K562 (cell line): ENCODE measurements around the gene NUDCD3. TPM values are rescaled to one million over a fixed set of nuclear protein-coding genes. Genes with fewer than 3 reads are reported as not detected.

Source experiments
- BCOR ChIP-seq: fragments of 450-650 bp; IDR thresholded peaks from 2 replicates; pipeline ENCODE4 v1.6.1; 2016
- CBX1 ChIP-seq: sonication (generic); IDR thresholded peaks from 2 replicates; pipeline ENCODE4 v1.6.1; 2016; ENCODE audit warnings: antibody characterized with exemption, low read depth, mild to moderate bottlenecking
- CHAMP1 ChIP-seq: fragments of 450-650 bp; IDR thresholded peaks from 2 replicates; pipeline ENCODE4 v1.6.1; 2016; ENCODE audit warnings: mild to moderate bottlenecking
- EZH2 ChIP-seq: IDR thresholded peaks from 2 replicates; pipeline ENCODE4 v1.6.1; 2012; ENCODE audit warnings: low read depth, mild to moderate bottlenecking, inconsistent platforms, low read length, borderline replicate concordance
- ILF3 ChIP-seq: fragments of 450-650 bp; IDR thresholded peaks from 2 replicates; pipeline ENCODE4 v1.6.1; 2018; ENCODE audit warnings: antibody characterized with exemption, mild to moderate bottlenecking, moderate library complexity, borderline replicate concordance
- MEF2D ChIP-seq: conservative IDR thresholded peaks from 2 replicates; pipeline ENCODE4 v1.6.1; 2016; ENCODE audit warnings: low read depth, missing genetic modification characterization, missing compliant biosample characterization
- MEIS2 ChIP-seq: fragments of 450-650 bp; IDR thresholded peaks from 2 replicates; pipeline ENCODE4 v1.6.1; 2014; ENCODE audit warnings: mild to moderate bottlenecking; ENCODE audit not compliant: partially characterized antibody
- MTA2 ChIP-seq: fragments of 450-650 bp; IDR thresholded peaks from 2 replicates; pipeline ENCODE4 v1.6.1; 2016; ENCODE audit warnings: low read depth
- NCOR1 ChIP-seq: fragments of 450-650 bp; IDR thresholded peaks from 2 replicates; pipeline ENCODE4 v1.6.1; 2016; ENCODE audit warnings: mild to moderate bottlenecking, moderate library complexity
- PHF21A ChIP-seq: fragments of 450-650 bp; IDR thresholded peaks from 2 replicates; pipeline ENCODE4 v1.6.1; 2017; ENCODE audit warnings: low read depth, borderline replicate concordance
- PKNOX1 ChIP-seq: fragments of 450-650 bp; IDR thresholded peaks from 2 replicates; pipeline ENCODE4 v1.6.1; 2016
- RBM39 ChIP-seq: fragments of 200-400 bp; formaldehyde crosslinking; optimal IDR thresholded peaks from 2 replicates; pipeline ENCODE3; 2018; ENCODE audit warnings: low read depth, low read length
- RERE ChIP-seq: sonication (generic); formaldehyde crosslinking; IDR thresholded peaks from 2 replicates; pipeline ENCODE4 v1.8.0; 2023; ENCODE audit warnings: missing genetic modification reagents, mild to moderate bottlenecking, borderline replicate concordance
- RNF2 ChIP-seq: sonication (generic); IDR thresholded peaks from 2 replicates; pipeline ENCODE4 v1.6.1; 2016
- SIN3B ChIP-seq: fragments of 450-650 bp; IDR thresholded peaks from 2 replicates; pipeline ENCODE4 v1.6.1; 2017; ENCODE audit warnings: low read depth, mild to moderate bottlenecking, moderate library complexity
- SMARCB1 ChIP-seq: IDR thresholded peaks from 2 replicates; pipeline ENCODE4 v1.6.1; 2011; ENCODE audit warnings: improper control_type of control experiment, low read depth; ENCODE audit not compliant: insufficient read length
- SNRNP70 ChIP-seq: fragments of 200-400 bp; formaldehyde crosslinking; optimal IDR thresholded peaks from 2 replicates; pipeline ENCODE3; 2017; ENCODE audit warnings: low read depth, low read length
- SP1 ChIP-seq: sonication (generic); formaldehyde crosslinking; IDR thresholded peaks from 2 replicates; pipeline ENCODE4 v1.8.1; 2022; ENCODE audit warnings: mild to moderate bottlenecking, missing genetic modification reagents
- SREBF2 ChIP-seq: sonication (generic); formaldehyde crosslinking; IDR thresholded peaks from 2 replicates; pipeline ENCODE4 v1.4.0; 2020; ENCODE audit warnings: mild to moderate bottlenecking, missing genetic modification reagents
- ZNF76 ChIP-seq: fragments of 250-450 bp; sonication (Bioruptor Pico); IDR thresholded peaks from 2 replicates; pipeline ENCODE4 v1.4.0; 2020; ENCODE audit warnings: mild to moderate bottlenecking, moderate library complexity, borderline replicate concordance
- polyA plus RNA-seq, 8 experiments: library from polyadenylated mRNA; depleted of rRNA in 4 of 8; stranded (reverse) in 5 of 8; unstranded in 3 of 8; fragments of >200 nt; fragmentation: Nextera tagmentation in 2 of 8; fragmentation: Illumina TruSeq in 1 of 8; extraction: Ambion mirVana in 2 of 8; extraction: Trizol in 1 of 8; gene quantifications; 2 replicates each; pipeline versions ENCODE4 v1.2.1 to v1.2.3, GENCODE V29; 2011 to 2014; ENCODE audit warnings: inconsistent platforms in 1 of 8, missing spikeins in 1 of 8
- total RNA-seq, 7 experiments: library from RNA; depleted of rRNA in 6 of 7; stranded (reverse); fragments of >200 nt in 6 of 7; fragmentation: Illumina TruSeq in 2 of 7; extraction: Trizol in 2 of 7; gene quantifications; 2 replicates each; pipeline versions ENCODE4 v1.2.1 to v1.2.3, GENCODE V29; 2011 to 2021; ENCODE audit warnings: low replicate concordance in 1 of 7

The NUDCD3 gene
- total and polyA plus RNA-seq, 9 of the 15 experiments (the other 6 are each of a cell fraction or from before 2014, with no cell fraction given), result 24.8 to 64.2 (median 42.6) TPM

GRCh38 chr7:44490351-44491200 lies at the start of gene NUDCD3 (continued):
- TF ChIP-seq CHAMP1 (peak; percentile 85), BCOR (no peak; the same call in 1 of the 2 replicates), MTA2 (no peak), SIN3B (peak; percentile 92), PKNOX1 (peak; percentile 65; the same call in 1 of the 2 replicates), MEIS2 (no peak), ZNF76 (CRISPR knock-in tag) (0 out of 2 replicates have a peak, but pooled peaks have one; percentile 47), SNRNP70 (no peak), MEF2D (tag) (peak; percentile 61), RNF2 (no peak), RBM39 (no peak), ILF3 (0 out of 2 replicates have a peak, but pooled peaks have one; percentile 48), PHF21A (peak; percentile 47; the same call in 1 of the 2 replicates), CBX1 (no peak; the same call in 1 of the 2 replicates), SREBF2 (CRISPR knock-in tag) (no peak), SMARCB1 (no peak), SP1 (CRISPR knock-in tag) (no peak; the same call in none of the 2 replicates), EZH2 (no peak), RERE (CRISPR knock-in tag) (no peak), NCOR1 (no peak)
